HAP-1 (cell line): ENCODE data around the gene LUC7L.
"Not testable (repeated sequence)": the region's sequence is repeated elsewhere in the genome, so short reads cannot be mapped to it uniquely, and the experiment has no call there.

Experiments
- DNase-seq, 2 experiments: peaks; one replicate each; pipeline ENCODE4 v3.0.0-alpha.2; 2016 to 2020; ENCODE audit warnings: low spot score in 2 of 2
- H3K27me3 ChIP-seq: fragments of 250-450 bp; sonication (Bioruptor Pico); 2 replicates; pipeline ENCODE4 v1.5.1; 2020; ENCODE audit warnings: low read depth, mild to moderate bottlenecking, moderate library complexity
- H3K36me3 ChIP-seq: fragments of 250-450 bp; sonication (Bioruptor Pico); replicated peaks from 2 replicates; pipeline ENCODE4 v1.5.1; 2020; ENCODE audit warnings: mild to moderate bottlenecking
- H3K4me1 ChIP-seq: fragments of 250-450 bp; sonication (Bioruptor Pico); 2 replicates; pipeline ENCODE4 v1.5.1; 2020; ENCODE audit warnings: mild to moderate bottlenecking
- H3K4me3 ChIP-seq: fragments of 250-450 bp; sonication (Bioruptor Pico); 2 replicates; pipeline ENCODE4 v1.5.1; 2020; ENCODE audit warnings: mild to moderate bottlenecking, moderate library complexity
- H3K9me3 ChIP-seq: fragments of 250-450 bp; sonication (Bioruptor Pico); 2 replicates; pipeline ENCODE4 v1.5.1; 2020; ENCODE audit warnings: mild to moderate bottlenecking, moderate library complexity
- in situ Hi-C: fragments of 300-500 bp; cut with MboI; formaldehyde crosslinking; loops from 3 replicates; pipeline ENCODE4 v1.14.3; 2020; ENCODE audit warnings: low sequenced_read_pairs, inconsistent platforms, mixed read lengths

The LUC7L gene

GRCh38 chr16:267562-267961 is 38.3 kb upstream of the LUC7L start:
- in situ Hi-C loops, H3K9me3 ChIP-seq, H3K27me3 ChIP-seq, H3K4me1 ChIP-seq, H3K4me3 ChIP-seq, DNase-seq, H3K36me3 ChIP-seq: not testable (repeated sequence)

- no peaks in the 10 kb centered on the region for H3K9me3 ChIP-seq
- in situ Hi-C loops, result no loop called here
- DNase-seq, result no peak
- no peaks in the 10 kb centered on the region for H3K4me1 ChIP-seq
- peaks cover 7% of the 10 kb centered on the region for H3K36me3 ChIP-seq
- no peaks in the 10 kb centered on the region for H3K27me3 ChIP-seq
- no peak overlapping the region for H3K4me3 ChIP-seq
Observed at GRCh38 chr16:266258-267164, 37.3 kb upstream of the LUC7L start.

GRCh38 chr16:265711-266110 is 36.5 kb upstream of the LUC7L start:
- no peak overlapping the region for H3K4me3 ChIP-seq
- peaks cover 7% of the 10 kb centered on the region for H3K36me3 ChIP-seq
- H3K27me3 ChIP-seq, result no peaks in the 10 kb centered on the region
- no peak for DNase-seq
- H3K4me1 ChIP-seq, result no peaks in the 10 kb centered on the region
- in situ Hi-C loops, result no loop called here
- H3K9me3 ChIP-seq, result no peaks in the 10 kb centered on the region

- Histone ChIP-seq H3K36me3 (peaks cover 7% of the 10 kb centered on the region), H3K4me3 (no peak overlapping the region), H3K9me3 (no peaks in the 10 kb centered on the region), H3K27me3 (no peaks in the 10 kb centered on the region), H3K4me1 (no peaks in the 10 kb centered on the region)
- DNase-seq, result no peak
- in situ Hi-C loops, result no loop called here
Observed at GRCh38 chr16:265002-265529, 35.8 kb upstream of the LUC7L start.

- no peaks in the 10 kb centered on the region for H3K4me1 ChIP-seq
- H3K36me3 ChIP-seq, result peaks cover 7% of the 10 kb centered on the region
- H3K27me3 ChIP-seq, result no peaks in the 10 kb centered on the region
- in situ Hi-C loops, result no loop called here
- H3K4me3 ChIP-seq, result no peak overlapping the region
- no peak for DNase-seq
- no peaks in the 10 kb centered on the region for H3K9me3 ChIP-seq
Observed at GRCh38 chr16:264440-264951, 35.2 kb upstream of the LUC7L start.

- Histone ChIP-seq H3K27me3 (no peaks in the 10 kb centered on the region), H3K36me3 (peaks cover 7% of the 10 kb centered on the region), H3K9me3 (no peaks in the 10 kb centered on the region), H3K4me1 (no peaks in the 10 kb centered on the region), H3K4me3 (no peak overlapping the region)
- DNase-seq, result no peak
- in situ Hi-C loops, result no loop called here
Observed at GRCh38 chr16:263944-264343, 34.7 kb upstream of the LUC7L start.

GRCh38 chr16:263182-263774 is 34.0 kb upstream of the LUC7L start:
- no peak overlapping the region for H3K4me3 ChIP-seq
- H3K4me1 ChIP-seq, result no peaks in the 10 kb centered on the region
- DNase-seq, result no peak
- H3K36me3 ChIP-seq, result peaks cover 7% of the 10 kb centered on the region
- in situ Hi-C loops, result no loop called here
- no peaks in the 10 kb centered on the region for H3K9me3 ChIP-seq
- H3K27me3 ChIP-seq, result no peaks in the 10 kb centered on the region

- Histone ChIP-seq H3K4me3 (no peak overlapping the region), H3K27me3 (no peaks in the 10 kb centered on the region), H3K9me3 (no peaks in the 10 kb centered on the region), H3K36me3 (peaks cover 7% of the 10 kb centered on the region), H3K4me1 (no peaks in the 10 kb centered on the region)
- in situ Hi-C loops, result no loop called here
- DNase-seq, result no peak
Observed at GRCh38 chr16:262121-262745, 33.0 kb upstream of the LUC7L start.

- no peak overlapping the region for H3K4me3 ChIP-seq
- in situ Hi-C loops, result no loop called here
- H3K9me3 ChIP-seq, result no peaks in the 10 kb centered on the region
- no peaks in the 10 kb centered on the region for H3K4me1 ChIP-seq
- H3K36me3 ChIP-seq, result peaks cover 8% of the 10 kb centered on the region
- H3K27me3 ChIP-seq, result no peaks in the 10 kb centered on the region
- no peak for DNase-seq
Observed at GRCh38 chr16:261031-261691, 31.9 kb upstream of the LUC7L start.

GRCh38 chr16:260326-260725 is 31.1 kb upstream of the LUC7L start:
- H3K4me1 ChIP-seq, result no peaks in the 10 kb centered on the region
- H3K9me3 ChIP-seq, result no peaks in the 10 kb centered on the region
- in situ Hi-C loops, result no loop called here
- no peak for DNase-seq
- no peaks in the 10 kb centered on the region for H3K27me3 ChIP-seq
- no peak overlapping the region for H3K4me3 ChIP-seq
- peaks cover 12% of the 10 kb centered on the region for H3K36me3 ChIP-seq

GRCh38 chr16:259814-260253 is 30.6 kb upstream of the LUC7L start:
- DNase-seq, result no peak
- Histone ChIP-seq H3K9me3 (no peaks in the 10 kb centered on the region), H3K27me3 (no peaks in the 10 kb centered on the region), H3K4me3 (no peak overlapping the region), H3K36me3 (peaks cover 9% of the 10 kb centered on the region), H3K4me1 (no peaks in the 10 kb centered on the region)
- in situ Hi-C loops, result no loop called here

- H3K4me1 ChIP-seq, result no peaks in the 10 kb centered on the region
- in situ Hi-C loops, result no loop called here
- H3K36me3 ChIP-seq, result peaks cover 9% of the 10 kb centered on the region
- no peaks in the 10 kb centered on the region for H3K9me3 ChIP-seq
- DNase-seq, result no peak
- H3K27me3 ChIP-seq, result no peaks in the 10 kb centered on the region
- H3K4me3 ChIP-seq, result no peak overlapping the region
Observed at GRCh38 chr16:259226-259625, 30.0 kb upstream of the LUC7L start.

- H3K27me3 ChIP-seq, H3K9me3 ChIP-seq, in situ Hi-C loops, DNase-seq, H3K36me3 ChIP-seq, H3K4me1 ChIP-seq, H3K4me3 ChIP-seq: not testable (repeated sequence)
Observed at GRCh38 chr16:258091-258490, 28.8 kb upstream of the LUC7L start.
